Activated CD4-positive, CD25-positive, alpha-beta regulatory T cell treated with anti-CD3 and anti-CD28 coated beads, Interleukin-2, amount 50 U/mL, for 16 hours (primary cell): ENCODE data around the gene A1BG.

Experiments used
- DNase-seq: peaks from one replicate; pipeline ENCODE4 v3.0.0-alpha.2; 2020; ENCODE audit warnings: low read depth, low spot score

The A1BG gene

GRCh38 chr19:58300620-58301019 lies 52.7 kb downstream of the A1BG start:
- DNase-seq: no peak

- no peak for DNase-seq
Observed at GRCh38 chr19:58296104-58296503, 57.2 kb downstream of the A1BG start.
